Upper lobe of left lung (tissue), 4 donors: ENCODE measurements around the gene M1AP.

Experiments
- EP300 ChIP-seq, 4 donors: sonication (generic); formaldehyde crosslinking; IDR thresholded peaks; one replicate each; pipeline ENCODE4 v1.5.1; 2017; ENCODE audit warnings: antibody characterized with exemption in 4 of 4, control low read depth in 2 of 4
- POLR2AphosphoS5 ChIP-seq, 2 donors: sonication (generic); formaldehyde crosslinking; IDR thresholded peaks; one replicate each; pipeline ENCODE4 v1.5.1; 2017; ENCODE audit warnings: antibody characterized with exemption in 2 of 2
- TF ChIP-seq, protein P1 (sequence below), 6 experiments: fragments of 450-650 bp in 4 of 6; fragments of 200-600 bp in 2 of 6; sonication (generic) in 2 of 6; IDR thresholded peaks; one replicate each; pipeline ENCODE4 v1.5.1; 2016 to 2019; ENCODE audit warnings: antibody characterized with exemption in 6 of 6

DNA sequence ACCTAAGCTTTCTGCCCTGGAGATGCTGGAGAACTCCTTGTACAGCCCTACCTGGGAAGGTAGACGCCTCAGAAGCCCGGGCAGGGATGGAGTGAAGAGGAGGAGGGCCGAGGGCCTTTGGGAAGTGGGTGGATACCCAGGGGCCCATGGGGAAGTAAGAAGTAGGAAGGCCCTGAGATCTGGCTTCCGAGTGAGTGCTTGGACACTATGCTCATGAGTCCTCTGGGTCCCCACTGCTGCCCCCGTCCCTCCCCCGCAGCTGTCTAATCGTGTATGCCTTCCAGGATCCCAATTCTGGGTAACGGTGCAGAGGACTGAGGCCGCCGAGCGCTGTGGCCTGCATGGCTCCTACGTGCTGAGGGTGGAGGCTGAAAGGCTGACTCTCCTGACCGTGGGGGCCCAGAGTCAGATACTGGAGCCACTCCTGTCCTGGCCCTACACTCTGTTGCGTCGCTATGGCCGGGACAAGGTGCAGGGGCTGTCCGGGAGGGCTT, 92.5 kb downstream of the M1AP start:
- TF ChIP-seq, protein P1, sequence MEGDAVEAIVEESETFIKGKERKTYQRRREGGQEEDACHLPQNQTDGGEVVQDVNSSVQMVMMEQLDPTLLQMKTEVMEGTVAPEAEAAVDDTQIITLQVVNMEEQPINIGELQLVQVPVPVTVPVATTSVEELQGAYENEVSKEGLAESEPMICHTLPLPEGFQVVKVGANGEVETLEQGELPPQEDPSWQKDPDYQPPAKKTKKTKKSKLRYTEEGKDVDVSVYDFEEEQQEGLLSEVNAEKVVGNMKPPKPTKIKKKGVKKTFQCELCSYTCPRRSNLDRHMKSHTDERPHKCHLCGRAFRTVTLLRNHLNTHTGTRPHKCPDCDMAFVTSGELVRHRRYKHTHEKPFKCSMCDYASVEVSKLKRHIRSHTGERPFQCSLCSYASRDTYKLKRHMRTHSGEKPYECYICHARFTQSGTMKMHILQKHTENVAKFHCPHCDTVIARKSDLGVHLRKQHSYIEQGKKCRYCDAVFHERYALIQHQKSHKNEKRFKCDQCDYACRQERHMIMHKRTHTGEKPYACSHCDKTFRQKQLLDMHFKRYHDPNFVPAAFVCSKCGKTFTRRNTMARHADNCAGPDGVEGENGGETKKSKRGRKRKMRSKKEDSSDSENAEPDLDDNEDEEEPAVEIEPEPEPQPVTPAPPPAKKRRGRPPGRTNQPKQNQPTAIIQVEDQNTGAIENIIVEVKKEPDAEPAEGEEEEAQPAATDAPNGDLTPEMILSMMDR (IDR thresholded peaks at IDR 0.05), result no peak
- TF ChIP-seq EP300 (IDR thresholded peaks at IDR 0.05) (no peak), POLR2AphosphoS5 (IDR thresholded peaks at IDR 0.05) (no peak)
